Measurements from ENCODE around the gene SPINK8.
"Not testable (repeated sequence)": the region's sequence is repeated elsewhere in the genome, so short reads cannot be mapped to it uniquely, and the experiment has no call there.

SPINK8 gene

DNA sequence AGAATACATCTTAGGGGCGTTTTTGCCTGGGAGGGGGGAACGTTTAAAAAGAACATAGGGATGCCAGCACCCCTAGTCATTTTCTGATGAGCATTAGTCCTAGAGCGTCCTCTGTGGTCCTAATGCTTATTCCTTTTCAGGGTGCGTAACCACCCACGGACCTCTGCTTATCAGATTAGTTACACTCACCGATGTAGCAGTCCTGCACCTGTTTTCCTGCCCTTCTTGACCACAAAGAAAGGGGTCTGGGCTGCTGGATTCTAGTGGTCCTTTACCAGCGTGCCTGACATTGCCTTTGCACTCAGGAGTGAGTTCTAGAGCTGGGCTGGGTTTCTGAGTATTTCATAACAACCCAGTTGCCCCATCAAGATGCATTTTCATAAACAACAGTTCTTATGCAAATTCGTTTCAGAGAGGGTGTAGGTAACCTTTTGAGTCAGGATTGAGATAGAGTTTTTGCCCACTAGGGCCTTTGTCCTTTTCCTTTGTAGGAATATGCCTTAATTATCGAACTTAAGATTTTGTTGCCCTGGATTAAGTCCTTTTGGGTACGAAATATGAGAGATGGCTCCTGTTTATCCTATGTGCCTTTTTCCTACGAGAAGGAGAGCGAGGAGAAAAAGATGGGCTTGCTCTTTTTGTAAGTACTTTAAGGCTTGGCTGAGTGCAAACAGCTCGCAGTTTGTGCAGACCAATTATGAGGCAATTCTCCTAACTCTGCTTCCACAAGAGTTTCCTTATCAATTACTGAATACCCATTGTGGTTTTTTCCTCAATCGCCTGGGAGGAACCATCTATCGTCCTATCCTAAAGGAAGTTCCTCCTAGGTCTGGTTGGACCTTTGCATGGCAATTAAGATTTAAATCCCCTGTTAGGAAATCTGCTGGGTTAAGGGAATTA is at the start of gene SPINK8:
SPINK8 (minus strand) TSS at position 316 of the 900 bp plus-strand sequence. CDS start 5,320 bp downstream, outside the sequence.
- DNase-seq: not testable (repeated sequence)

DNA sequence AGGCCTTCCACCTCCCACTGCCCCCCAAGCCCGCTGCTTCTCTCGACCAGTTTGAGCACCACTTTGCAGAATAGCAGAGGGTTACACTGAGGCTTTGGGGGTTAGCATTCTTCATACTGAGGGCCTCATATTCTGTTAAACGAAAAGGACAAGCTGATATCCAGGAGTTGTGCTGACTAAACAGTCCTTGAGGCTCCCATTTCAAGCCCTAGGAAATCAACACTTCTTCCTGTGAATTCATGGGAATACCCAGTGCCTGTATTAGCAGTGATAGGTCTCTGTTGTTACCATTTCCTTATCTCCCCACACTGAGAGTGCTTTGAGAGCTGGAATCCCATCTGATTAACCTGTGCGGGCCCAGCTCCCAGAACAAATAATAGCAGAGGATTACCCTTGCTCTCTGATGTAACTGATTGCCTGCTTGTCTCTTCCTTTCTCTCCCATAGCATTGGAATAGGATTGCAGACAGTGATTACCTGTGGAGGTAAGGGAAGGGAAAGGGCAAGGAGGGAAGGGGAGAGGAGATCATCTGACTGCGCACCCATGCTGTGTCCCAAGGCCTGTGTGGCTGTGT is 39.5 kb upstream of the SPINK8 start:
- peak; percentile 59 for DNase-seq

DNA sequence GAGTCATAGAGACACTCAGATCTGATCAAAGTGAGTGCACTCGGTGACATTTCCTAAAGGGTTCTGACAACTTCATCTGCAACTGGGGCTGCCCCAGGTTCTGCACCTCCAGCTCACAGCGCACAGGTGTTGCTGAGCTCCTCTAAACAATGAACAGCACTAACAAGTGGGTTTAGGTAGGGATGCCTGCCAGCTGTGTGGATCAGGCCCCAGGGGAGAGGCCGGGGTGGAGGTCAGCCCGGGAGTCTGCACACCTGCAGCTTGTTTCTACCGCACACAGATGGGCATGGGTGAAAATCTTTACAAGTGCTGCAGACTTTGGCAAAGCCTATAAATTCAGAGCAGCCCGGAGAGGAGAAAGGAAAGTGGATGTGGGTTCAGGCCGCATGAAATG is 38.9 kb upstream of the SPINK8 start:
- DNase-seq: peak; percentile 25

DNA sequence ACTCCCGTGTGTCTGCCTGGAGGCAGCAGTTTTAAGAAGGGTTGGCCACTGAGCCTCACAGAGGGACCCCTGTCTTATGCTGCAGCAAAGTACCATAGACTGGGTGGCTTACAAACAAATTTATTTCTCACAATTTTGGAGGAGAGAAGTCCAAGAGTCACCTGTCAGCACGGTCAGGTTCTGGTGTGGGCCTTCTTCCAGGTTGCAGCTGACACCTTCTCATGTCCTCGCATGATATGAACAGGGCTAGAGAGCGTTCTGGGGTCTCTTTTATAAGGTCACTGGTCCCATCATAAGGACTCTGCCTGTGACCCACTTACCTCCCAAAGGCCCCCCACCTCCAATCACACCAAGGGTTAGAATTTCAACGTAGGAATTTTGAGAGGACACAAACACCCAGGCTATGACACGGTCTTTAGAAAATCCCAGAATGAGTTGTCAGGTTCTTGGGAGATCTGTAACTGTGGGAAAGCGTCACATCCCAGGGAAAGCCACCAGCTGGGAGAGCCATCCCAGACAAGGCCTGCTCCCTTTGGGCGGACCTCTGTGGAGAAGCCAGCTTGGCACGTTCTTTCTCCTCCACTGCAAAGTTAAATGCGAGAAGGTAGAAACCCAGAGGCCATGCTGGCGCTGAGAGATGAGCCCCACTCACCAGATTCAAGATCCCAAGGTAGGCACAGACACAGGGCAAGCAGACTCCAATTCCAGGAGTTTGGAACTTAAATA is 38.4 kb upstream of the SPINK8 start, which contains the start of gene FBXW12:
FBXW12 (plus strand) TSS at position 569 of the 726 bp plus-strand sequence. CDS start 549 bp downstream, outside the sequence.
- DNase-seq: no peak

DNA sequence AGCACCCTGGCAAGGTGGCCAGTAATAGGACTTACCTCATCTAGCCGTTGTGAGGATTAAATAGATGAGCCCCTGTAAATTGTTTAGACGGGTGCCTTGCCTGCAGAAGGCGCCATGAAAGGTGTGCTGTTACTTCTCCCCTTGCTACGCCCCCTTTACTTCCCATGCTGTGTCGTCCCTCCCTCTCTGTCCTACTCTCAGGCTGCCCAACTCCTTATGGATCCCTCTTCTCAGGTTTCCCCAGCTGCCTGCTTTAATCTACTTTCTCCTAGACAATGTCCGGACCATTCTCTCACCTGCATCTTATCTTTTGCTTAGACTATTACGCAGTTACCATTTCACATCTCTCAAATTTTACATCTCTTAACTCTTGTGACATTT is 36.9 kb upstream of the SPINK8 start:
- DNase-seq: peak; percentile 31

DNA sequence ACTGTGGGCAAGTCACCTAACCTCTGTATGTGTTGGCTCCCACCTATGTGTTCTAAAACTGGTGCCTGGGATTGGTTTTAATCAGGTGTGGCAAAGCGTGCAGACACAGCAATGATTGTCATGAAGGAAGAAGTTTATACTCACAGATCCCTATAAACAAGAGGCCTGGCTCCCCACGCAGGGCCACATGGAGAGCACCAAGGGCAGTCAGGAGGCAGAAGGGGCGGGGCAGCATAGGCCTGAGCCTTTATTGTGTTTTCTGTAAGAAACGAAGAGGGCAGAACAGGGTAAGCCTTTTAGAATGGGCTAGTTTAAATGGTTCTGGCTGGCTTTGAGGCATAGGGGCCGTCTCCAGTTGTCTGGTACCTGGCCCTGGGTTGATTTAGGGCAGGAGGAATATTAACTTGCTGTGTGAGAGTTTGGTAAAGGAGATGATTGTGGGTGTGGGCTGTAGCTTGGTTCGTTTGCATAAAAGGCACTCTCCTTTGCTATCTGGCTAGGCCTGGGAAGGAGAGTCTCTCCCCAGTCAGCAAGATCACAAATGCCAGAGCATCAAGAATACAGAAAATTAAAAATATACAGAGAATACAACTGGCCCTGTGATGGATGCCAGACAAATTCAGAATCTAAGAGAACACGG is 36.4 kb upstream of the SPINK8 start:
- DNase-seq: peak; percentile 15

DNA sequence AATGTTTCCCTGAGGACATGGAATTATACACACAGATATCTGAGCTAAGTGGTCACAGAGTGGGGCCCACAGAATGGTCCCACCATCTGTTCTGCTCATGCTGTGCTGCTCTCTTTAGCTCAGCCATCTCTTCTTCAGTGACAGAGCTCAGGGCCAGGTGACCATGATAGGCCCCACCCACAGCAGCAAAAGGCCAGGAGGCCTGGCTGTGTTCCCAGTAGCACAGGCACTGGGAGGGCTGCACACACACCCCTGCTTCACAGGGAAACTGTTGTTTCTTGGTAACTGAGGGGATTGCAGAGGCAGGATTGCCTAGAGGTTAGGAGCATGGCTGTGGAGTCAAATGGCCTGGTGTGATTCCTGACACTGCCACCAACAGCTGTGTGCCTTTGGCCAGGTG is 33.7 kb upstream of the SPINK8 start:
- no peak for DNase-seq

DNA sequence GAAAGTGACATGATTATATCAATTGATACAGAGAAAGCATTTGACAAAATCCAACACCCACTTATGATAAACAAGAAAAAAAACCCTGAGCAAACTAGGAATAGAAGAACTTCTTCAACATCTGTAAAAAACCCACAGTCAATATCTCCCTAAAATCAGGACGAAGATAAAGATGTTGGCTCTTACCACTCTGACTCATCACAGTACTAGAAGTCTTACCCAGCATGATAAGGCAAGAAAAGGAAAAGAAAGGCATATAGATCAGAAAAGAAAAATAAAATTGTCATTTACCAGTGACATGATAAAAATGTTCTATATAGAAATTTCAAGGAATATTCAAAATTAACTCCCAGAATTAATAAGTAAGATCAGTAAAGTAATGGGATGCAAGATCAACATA is 31.4 kb upstream of the SPINK8 start:
- DNase-seq: no peak

DNA sequence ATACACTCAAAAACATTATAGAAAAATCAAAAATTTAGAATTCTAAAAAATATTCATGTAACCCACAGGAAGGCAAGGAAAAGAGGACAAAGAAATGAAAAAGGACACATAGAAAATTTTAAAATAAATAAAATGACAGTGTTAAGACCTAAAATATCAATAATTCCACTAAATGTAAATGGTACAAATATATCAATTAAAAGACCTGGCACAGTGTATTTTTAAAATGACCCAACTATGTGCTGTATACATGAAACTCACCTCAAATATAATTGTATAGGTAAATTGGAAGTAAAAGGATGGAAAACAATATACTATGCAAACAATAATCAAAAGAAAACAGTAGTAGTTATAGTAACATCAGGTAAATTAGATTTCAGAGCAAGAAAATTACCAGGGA is 28.5 kb upstream of the SPINK8 start:
- DNase-seq: no peak

DNA sequence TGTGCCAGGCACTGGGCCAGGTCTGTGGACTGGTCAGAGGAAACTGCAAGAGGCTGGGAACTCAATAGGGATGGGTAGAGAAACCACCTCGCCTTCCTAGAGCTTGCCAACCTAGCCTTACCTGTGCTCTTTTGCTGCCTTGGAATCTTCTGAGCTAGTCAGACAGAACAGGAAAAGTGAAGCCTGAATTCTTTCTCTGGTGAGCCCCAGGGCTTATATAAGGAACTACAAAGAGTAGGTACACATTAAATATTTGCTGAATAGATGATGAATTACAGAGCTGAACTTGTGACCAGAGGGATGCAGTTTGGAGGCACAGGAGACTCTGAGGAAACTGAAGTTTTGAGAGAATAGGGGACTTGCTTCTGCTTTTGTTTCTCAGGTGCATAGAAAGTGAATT is 23.0 kb upstream of the SPINK8 start:
- DNase-seq: no peak

DNA sequence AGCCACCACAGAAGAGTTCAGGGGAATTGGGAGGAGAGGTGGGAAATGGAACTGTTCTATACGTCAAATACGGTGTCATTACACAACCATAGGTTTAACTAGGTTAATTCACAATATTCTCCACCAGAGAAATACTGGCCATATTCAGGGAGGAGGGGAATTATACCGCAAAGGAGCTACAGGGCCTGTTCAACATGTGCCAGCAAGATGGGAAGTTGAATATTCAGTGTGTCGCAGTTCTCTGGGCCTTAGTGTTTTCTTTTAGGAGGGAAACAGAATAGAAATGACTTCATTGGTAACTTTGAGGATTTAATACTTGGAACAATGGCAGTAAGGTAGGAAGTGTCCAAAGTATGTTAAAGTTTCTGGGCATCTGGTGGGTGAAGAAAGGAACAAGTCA is 20.5 kb upstream of the SPINK8 start:
- DNase-seq: no peak

DNA sequence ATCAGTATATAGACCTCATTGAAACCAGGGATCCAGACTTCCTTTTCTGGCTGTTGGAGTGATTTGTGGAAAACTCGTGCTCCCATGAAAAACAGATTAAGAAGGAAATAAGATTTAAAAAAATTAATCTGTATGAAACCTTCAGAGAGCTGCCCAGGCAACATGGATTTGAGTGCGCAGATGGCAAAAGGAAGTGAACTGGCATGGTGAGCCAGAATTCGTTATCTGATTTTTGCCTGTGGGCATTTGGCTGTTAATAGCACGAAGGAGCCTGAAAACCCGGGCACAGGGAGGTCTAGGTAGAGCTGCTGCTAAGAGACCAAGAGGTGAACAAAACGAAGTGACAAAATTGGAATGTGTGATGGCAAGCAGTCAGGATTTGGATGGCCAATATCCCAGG is 19.1 kb upstream of the SPINK8 start:
- DNase-seq: no peak

DNA sequence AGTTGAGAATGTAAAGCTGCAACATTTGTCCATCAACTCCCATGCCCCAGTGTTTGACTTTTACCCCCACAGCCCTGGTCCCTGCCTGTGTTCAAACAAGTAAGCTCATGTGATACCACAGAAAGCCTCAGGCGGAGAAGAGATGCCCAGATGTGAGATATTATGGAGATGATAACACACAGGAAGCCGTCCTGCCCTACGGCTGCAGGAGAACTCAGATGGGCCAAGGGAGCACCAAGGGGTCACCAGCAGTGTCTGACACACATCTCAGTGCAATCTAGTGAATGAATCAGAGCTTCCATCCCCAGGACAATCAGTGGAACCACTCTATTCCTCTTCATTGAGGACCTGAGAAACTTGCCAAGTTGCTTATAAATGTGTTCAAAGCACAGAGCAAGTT is 14.0 kb upstream of the SPINK8 start:
- DNase-seq: no peak

DNA sequence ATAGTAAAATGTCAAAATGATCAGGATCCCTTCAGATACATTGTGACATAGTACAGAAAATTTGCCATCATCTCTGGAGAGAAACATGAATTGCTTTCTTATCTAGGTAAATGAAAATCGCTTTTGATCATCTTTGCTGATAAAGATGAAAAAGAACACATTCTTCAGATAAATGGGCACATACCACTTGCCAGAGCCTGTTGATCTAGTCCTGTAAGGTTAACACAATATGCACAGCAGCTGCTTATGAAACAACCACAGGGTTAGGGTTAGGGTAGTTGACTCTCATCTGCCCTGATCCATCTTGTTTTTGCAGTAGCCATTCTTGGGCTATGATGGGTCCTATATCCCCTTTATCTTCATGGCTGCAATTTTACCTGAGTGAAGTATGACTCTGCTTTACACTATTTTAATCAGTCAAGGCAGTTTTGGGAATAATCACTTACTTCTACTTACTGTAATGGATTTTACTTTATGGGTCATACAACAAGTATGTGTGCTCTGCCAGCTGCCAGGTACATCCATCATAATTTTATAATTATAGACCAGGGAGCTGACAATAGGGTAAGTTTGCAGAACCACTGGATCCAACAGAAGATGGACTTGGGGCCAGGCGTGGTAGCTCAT is 12.6 kb upstream of the SPINK8 start:
- DNase-seq: no peak

DNA sequence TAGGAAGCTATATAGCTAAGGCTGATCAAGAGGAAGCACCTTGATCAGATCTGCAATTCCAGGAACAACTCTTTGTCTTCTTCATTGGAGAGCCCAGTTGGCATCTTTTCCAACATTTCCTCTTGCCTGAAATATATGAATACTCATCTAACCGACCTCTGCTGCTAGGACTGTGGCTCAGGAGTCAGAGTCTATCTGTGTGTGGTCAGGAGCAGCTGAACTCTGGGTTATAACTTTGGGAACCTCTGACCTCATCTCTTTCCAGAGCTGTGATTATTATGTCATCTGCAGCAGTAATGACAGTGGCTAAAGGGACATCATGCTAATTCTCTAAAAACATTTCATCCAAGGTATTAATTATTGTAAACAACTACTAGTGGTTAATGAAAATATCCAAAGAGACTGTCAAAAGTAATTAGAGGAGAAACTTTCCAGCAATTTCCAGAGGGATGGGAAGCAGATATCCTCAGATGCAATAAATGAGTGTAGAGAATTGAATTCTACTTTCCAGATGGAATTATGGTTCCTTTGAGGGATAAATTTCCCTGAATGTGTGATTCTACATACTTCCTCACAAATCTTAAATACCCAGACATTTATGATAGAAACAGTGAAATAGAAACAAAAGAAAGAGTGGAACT is 11.5 kb upstream of the SPINK8 start:
- DNase-seq: no peak

DNA sequence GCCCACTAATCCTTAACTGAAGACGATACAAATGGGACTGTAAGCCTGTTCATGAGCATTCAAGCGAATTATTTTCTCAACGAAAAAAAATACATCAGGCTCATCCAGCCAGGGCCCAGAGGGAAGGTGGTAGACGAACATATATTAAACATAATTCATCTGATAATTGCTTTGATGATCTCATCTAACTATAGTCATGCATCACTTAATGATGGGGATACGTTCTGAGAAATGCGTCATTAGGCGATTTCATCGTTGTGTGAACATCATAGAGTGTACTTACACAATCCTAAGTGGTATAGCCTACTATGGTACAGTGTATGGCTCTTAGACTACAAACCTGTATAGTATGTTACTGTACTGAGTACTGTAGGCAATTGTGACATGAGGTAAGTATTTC is 10.0 kb upstream of the SPINK8 start:
- DNase-seq: no peak

DNA sequence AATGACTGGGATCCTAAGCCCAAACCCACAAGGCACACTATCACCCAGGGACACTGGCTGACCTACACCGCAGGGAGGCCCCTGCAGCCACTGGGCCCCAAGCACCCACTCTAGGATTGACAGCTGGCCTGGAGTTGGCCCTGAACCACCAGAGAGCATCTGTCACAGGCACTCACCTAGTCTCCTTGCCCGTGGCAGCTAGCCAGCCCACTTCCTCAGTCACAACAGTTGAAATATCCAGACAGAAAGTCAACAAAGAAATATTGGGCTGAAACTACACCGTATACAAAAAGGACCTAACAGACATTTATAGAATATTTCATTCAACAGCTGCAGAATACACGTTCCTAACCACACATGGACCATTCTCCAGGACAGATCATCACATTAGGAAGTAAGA is 5.2 kb upstream of the SPINK8 start:
- DNase-seq: no peak

DNA sequence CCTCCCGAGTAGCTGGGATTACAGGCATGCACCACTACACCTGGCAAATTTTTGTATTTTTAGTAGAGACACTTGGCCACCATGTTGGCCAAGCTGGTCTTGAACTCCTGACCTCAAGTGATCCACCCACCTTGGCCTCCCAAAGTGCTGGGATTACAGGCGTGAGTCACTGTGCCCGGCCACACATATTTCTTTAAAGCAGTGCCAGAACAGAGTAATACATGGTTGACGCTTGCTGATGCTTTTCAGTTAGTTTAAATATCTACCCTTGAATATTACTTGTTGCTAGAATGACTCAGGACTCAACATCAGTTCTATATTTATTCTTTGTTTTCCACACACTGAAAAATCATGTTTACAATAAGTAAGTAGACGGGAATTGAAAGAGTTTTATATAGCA is 4.1 kb upstream of the SPINK8 start:
- DNase-seq: not testable (repeated sequence)

DNA sequence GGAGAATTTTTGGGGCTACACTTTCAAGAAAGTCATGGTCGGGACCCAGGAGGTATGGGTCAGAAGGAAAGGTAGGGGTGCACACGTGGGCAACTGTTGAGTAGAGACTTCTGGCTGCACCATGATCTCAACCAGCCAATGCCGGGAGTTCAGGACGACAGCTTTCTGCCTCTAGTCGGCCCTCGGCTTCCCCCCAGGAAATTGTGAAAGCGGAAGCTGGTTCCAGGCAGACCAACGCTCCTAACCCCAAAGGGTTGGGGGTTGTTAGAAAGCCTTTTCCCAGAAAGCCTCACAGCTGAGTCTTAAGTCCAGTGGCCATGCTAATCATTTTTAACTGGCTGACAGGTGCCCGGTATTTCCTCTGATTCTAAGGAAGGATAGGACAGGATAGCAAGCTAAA is 1.8 kb upstream of the SPINK8 start:
- not testable (repeated sequence) for DNase-seq

DNA sequence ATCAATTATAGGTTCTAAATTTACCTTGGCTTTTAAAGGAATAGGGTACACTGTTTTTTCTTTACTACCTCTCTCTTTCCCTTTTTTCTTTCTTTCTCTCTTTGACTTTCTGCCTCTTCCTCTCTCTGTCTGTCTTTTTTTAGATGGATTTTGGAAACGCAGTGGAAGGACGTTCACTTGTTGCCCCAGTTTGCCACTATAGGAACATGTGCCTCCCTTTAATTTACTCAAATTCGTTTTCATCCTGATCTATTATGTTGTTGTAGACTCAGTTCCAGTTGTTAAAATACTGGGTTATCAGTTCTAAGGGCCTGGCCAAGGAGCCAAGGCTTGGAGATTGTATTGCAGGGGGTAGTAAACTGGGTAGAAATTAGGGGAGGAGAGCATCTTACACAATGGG is 1.1 kb upstream of the SPINK8 start:
- DNase-seq: no peak

DNA sequence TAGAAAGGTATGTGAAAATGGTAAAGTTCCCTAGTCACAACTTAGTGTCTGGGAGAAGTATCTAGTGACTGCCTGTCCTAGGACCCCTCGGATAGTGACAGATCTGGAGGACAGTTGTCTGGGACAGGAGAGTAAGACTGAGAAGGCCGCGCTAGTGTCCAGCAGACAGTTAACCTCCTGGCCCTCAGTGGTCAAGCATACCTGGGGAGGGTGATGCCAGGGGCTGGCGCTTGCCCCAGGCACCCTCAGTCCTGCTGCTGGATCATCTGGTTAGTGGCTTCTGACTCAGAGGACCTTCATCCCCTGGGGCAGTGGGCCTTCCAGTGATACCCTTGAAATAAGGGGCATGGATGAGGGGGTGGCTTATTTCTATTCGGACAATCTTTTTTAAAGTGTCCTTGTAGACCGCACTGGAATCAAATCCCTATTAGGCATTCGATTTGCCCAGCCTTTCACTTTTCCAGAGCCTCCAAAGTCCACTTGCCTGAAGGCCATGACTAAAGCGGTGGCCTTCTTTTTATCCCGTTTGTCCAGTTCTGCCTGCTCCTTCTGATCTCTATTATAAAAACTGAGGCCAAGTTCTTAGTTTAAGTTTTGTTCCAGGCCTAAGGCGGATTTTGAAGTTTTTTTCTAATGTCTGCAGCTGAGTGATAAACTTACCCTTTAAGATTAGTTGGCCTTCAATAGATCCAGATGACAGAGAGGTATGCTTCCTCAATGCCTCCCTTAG is 1.6 kb downstream of the SPINK8 start:
- DNase-seq: not testable (repeated sequence)

DNA sequence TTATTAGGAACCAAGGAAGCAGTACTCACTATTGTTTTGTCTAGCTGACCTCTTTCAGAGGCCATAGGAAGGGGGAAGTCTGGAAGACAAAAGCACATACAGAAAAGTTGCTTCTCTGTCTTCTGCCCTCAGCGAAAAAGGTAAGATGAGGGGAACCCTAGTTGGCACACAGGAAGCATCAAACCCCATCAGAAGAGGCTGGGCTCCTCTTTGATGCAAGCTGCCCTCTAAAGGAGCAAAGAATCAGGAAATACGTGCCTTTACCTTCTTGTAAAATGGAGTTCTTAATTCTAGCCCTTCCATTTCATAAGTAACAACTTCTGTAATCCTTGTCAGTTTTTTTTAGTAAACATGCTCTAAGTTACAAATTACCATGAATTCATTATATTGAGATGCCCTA is 12.5 kb downstream of the SPINK8 start:
- no peak for DNase-seq

Measured in NCI-H510A treated with DMSO at 0.1 percent for 48 hours (cell line).